GM19238 (cell line): ENCODE results near the gene GNB1L.
"Not testable (repeated sequence)": the region's sequence is repeated elsewhere in the genome, so short reads cannot be mapped to it uniquely, and the experiment has no call there.

Source experiments
- DNase-seq: peaks from one replicate; pipeline ENCODE4 v3.0.0; 2011; ENCODE audit warnings: low spot score; ENCODE audit not compliant: insufficient read length

GNB1L gene

GRCh38 chr22:19843857-19844376 is 10.8 kb downstream of the GNB1L start:
- no peak for DNase-seq

GRCh38 chr22:19843107-19843856 is 11.4 kb downstream of the GNB1L start:
- no peak for DNase-seq

GRCh38 chr22:19842393-19843106 is 12.1 kb downstream of the GNB1L start:
- DNase-seq, result no peak

- DNase-seq, result no peak
Measured at GRCh38 chr22:19841641-19842392, 12.9 kb downstream of the GNB1L start.

GRCh38 chr22:19840955-19841640 is 13.6 kb downstream of the GNB1L start:
- no peak for DNase-seq

GRCh38 chr22:19840059-19840458 is 14.6 kb downstream of the GNB1L start:
- DNase-seq, result no peak

GRCh38 chr22:19837915-19838314 is 16.8 kb downstream of the GNB1L start:
- DNase-seq, result no peak

GRCh38 chr22:19836512-19836911 is 18.2 kb downstream of the GNB1L start:
- no peak for DNase-seq

- no peak for DNase-seq
Measured at GRCh38 chr22:19834599-19834998, 20.1 kb downstream of the GNB1L start.

- not testable (repeated sequence) for DNase-seq
Measured at GRCh38 chr22:19833327-19833726, 21.3 kb downstream of the GNB1L start.

- no peak for DNase-seq
Measured at GRCh38 chr22:19832476-19833108, 22.1 kb downstream of the GNB1L start.

- not testable (repeated sequence) for DNase-seq
Measured at GRCh38 chr22:19831979-19832378, 22.7 kb downstream of the GNB1L start.

GRCh38 chr22:19831016-19831415 is 23.7 kb downstream of the GNB1L start:
- no peak for DNase-seq

- DNase-seq, result no peak
Measured at GRCh38 chr22:19828035-19828401, 26.7 kb downstream of the GNB1L start.

GRCh38 chr22:19827341-19828034 is 27.2 kb downstream of the GNB1L start:
- no peak for DNase-seq

GRCh38 chr22:19826619-19826950 is 28.1 kb downstream of the GNB1L start:
- DNase-seq, result no peak

- no peak for DNase-seq
Measured at GRCh38 chr22:19825904-19826618, 28.6 kb downstream of the GNB1L start.

- DNase-seq, result no peak
Measured at GRCh38 chr22:19824926-19825339, 29.7 kb downstream of the GNB1L start.

- DNase-seq, result no peak
Measured at GRCh38 chr22:19824212-19824925, 30.3 kb downstream of the GNB1L start.
